NCI-H1417 treated with DMSO at 0.1 percent for 48 hours (cell line): ENCODE measurements around the gene IZUMO2.
"Not testable (repeated sequence)": the region's sequence is repeated elsewhere in the genome, so short reads cannot be mapped to it uniquely, and the experiment has no call there.

Source experiments
- DNase-seq: peaks from one replicate; lab custom pipeline; 2025; lab: John Stamatoyannopoulos, UW

Gene IZUMO2

DNA sequence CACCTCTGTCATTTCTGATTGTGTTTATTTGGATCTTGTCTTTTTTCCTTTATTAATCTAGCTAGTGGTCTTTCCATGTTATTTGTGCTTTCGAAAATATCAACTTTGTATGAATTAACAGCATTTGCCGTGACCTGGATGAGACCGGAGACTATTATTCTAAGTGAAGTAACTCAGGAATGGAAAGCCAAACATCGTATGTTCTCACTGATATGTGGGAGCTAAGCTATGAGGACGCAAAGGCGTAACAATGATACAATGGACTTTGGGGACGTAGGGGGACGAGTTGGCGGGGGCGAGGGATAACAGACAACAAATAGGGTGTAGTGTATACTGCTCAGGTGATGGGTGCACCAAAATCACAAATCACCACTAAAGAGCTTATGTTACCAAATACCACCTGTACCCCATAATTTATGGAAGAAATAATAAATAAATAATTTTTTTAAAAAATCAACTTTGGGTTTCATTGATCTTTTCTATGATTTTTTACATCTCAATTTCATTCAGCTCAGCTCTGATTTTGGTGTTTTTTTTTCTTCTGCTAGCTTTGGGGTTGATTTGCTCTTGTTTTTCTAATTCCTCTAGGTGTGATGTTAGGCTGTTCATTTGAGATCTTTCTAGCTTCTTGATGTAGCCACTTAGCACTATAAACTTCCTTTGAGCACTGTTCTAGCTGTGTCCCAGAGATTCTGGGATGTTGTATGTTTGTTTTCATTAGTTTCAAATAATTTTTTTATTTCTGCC lies 27.1 kb downstream of the IZUMO2 start:
- not testable (repeated sequence) for DNase-seq

DNA sequence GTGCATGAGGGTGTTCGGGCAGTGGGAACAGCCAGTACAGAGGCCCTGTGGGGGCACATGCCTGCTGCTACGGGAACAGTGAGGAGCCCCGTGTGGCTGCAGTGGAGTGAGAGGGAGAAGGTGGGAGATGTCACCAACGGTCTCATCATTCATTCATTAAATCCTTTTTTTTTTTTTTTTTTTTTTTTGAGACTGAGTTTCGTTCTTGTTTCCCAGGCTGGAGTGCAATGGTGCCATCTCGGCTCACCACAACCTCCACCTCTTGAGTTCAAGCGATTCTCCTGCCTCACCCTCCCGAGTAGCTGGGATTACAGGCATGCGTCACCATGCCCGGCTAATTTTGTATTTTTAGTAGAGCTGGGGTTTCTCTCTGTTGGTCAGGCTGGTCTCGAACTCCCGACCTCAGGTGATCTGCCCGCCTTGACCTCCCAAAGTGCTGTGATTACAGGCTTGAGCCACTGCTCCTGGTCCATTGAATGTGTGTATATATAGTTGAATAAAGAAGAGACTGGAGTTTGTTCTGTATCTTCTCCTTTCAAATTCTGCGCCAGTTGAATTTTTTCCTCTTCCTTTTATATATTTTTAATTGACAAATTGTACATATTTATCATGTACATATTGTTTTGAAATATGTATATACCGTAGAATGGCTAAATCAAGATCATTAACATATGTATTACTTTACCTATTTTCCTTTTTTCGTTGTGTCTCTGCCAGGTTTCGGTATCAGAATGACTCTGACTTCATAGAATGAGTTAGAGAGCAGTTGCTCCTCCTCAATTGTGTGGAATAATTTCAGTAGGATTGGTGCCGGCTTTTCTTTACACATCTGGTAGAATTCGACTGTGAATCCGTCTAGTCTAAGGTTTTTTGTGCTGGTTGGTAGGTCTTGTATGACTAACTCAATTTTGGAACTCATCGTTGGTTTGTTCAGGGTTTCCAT lies 28.0 kb downstream of the IZUMO2 start:
- not testable (repeated sequence) for DNase-seq

DNA sequence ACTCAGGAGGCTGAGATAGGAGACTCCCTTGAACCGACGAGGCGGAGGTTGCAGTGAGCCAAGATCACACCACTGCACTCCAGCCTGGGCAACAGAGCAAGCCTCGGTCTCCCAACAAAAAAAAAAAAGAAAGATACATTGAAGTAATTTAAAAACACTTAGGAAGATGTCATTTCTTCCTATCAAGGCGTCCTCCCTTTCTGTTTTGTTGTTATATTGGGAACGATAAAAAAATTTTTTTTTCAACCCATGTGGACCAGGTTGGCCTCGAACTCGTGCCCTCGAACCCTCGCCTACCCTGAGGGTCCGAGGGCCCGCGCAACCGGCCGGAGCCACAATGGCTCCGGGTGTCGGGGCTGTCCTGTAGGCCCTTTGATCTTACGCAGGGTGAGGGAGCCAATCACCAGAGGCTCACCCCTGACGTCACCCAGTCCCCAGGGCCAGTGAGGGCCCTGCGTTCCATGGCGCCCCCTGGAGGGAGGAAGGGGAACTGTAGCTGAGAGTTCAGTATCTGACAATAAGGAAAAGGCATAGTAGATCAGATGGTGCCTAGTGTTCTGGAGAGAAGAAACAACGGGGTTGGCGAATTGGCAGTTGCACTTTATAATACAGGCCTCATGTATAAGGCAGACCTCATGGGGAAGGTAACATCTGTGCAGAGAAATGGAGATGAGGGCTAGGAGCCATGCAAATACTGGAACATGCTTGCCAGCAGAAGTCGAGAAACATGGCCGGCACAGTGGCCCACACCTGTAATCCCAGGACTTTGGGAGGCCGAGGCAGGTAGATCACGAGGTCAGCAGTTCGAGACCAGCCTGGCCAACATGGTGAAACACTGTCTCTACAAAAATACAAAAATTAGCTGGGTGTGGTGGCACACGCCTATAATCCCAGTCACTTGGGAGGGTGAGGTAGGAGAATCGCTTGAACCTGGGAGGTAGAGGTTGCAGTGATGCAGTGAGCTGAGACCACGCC lies 29.3 kb downstream of the IZUMO2 start:
- not testable (repeated sequence) for DNase-seq

DNA sequence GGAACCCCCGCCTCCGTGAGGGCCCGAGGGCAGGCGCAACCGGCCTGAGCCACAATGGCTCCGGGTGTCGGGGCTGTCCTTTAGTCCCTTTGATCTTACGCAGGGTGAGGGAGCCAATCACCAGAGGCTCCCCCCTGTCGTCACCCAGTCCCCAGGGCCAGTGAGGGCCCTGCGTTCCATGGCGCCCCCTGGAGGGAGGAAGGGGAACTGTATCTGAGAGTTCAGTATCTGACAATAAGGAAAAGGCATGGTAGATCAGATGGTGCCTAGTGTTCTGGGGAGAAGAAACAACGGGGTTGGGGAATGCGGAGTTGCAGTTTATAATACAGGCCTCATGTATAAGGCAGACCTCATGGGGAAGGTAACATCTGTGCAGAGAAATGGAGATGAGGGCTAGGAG lies 59.1 kb downstream of the IZUMO2 start:
- DNase-seq = not testable (repeated sequence)

DNA sequence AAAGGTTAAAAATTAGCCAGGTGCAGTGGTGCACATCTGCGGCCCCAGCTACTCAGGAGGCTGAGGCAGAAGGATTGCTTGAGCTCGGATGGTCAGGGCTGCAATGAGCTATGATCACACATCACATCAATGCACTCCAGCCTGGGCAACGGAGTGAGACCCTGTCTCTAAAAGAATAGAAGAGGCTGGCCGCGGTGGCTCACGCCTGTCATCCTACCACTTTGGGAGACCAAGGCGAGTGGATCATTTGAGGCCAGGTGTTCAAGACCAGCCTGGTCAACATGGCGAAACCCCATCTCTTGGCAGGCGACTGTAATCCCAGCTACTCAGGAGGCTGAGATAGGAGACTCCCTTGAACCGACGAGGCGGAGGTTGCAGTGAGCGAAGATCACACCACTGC lies 59.7 kb downstream of the IZUMO2 start:
- DNase-seq = not testable (repeated sequence)
